CD4-positive, alpha-beta memory T cell (primary cell): Measurements from ENCODE around the gene SYNGAP1. TPM values are rescaled to one million over a fixed set of nuclear protein-coding genes. Genes with fewer than 3 reads are reported as not detected.

Experiments
- CTCF ChIA-PET: fragments of 350-600 bp; sonication (Branson Sonifier 250); formaldehyde crosslinking; loops from one replicate; lab custom pipeline; 2021; ENCODE audit warnings: inconsistent platforms; ENCODE audit not compliant: partially characterized antibody; lab: Charles Lee
- POLR2A ChIA-PET: fragments of 350-600 bp; sonication (Branson Sonifier 250); formaldehyde crosslinking; loops from one replicate; lab custom pipeline; 2021; ENCODE audit not compliant: partially characterized antibody; lab: Charles Lee
- DNase-seq, 5 donors: peaks; one replicate each; pipeline versions ENCODE4 v3.0.0 to v3.0.0-alpha.2; 2020 to 2022; ENCODE audit warnings: mixed read lengths in 1 of 5
- H3K27ac ChIP-seq: one replicate; pipeline ENCODE4 v1.7.0; 2013; ENCODE audit warnings: low read depth, low read length
- H3K27me3 ChIP-seq: 2 replicates; pipeline ENCODE4 v1.7.0; 2013; ENCODE audit warnings: mild to moderate bottlenecking, low read length, moderate library complexity; ENCODE audit not compliant: insufficient read depth
- H3K36me3 ChIP-seq: 2 replicates; pipeline ENCODE4 v1.7.0; 2013; ENCODE audit warnings: mild to moderate bottlenecking, low read length, moderate library complexity; ENCODE audit not compliant: insufficient read depth
- H3K4me1 ChIP-seq: 2 replicates; pipeline ENCODE4 v1.7.0; 2013; ENCODE audit warnings: mild to moderate bottlenecking, low read length, moderate library complexity; ENCODE audit not compliant: insufficient read depth
- H3K4me3 ChIP-seq, 2 donors: one replicate each; pipeline ENCODE4 v1.7.0; 2013; ENCODE audit warnings: low read length in 2 of 2, mild to moderate bottlenecking in 1 of 2
- H3K9me3 ChIP-seq, 2 donors: one replicate each; pipeline ENCODE4 v1.7.0; 2013; ENCODE audit warnings: low read length in 2 of 2, control low read depth in 1 of 2; ENCODE audit not compliant: control insufficient read depth in 1 of 2
- H3K27ac Mint-ChIP-seq, 7 donors: one replicate each; pipeline ENCODE4 v1.8.0; 2020 to 2021; ENCODE audit warnings: mixed read lengths in 7 of 7, mild to moderate bottlenecking in 6 of 7, inconsistent platforms in 3 of 7, moderate library complexity in 3 of 7
- H3K27me3 Mint-ChIP-seq, 2 donors: one replicate each; pipeline ENCODE4 v1.8.0; 2020 to 2021; ENCODE audit warnings: mixed read lengths in 2 of 2
- H3K36me3 Mint-ChIP-seq, 2 donors: one replicate each; pipeline ENCODE4 v1.8.0; 2020 to 2021; ENCODE audit warnings: mixed read lengths in 2 of 2, inconsistent platforms in 1 of 2, mild to moderate bottlenecking in 1 of 2
- H3K4me1 Mint-ChIP-seq, 4 donors: one replicate each; pipeline ENCODE4 v1.8.0; 2020 to 2021; ENCODE audit warnings: mixed read lengths in 4 of 4, mild to moderate bottlenecking in 1 of 4
- H3K4me3 Mint-ChIP-seq, 8 donors: one replicate each; pipeline ENCODE4 v1.8.0; 2020 to 2021; ENCODE audit warnings: mixed read lengths in 8 of 8, mild to moderate bottlenecking in 7 of 8, moderate library complexity in 6 of 8, inconsistent platforms in 3 of 8
- H3K9me3 Mint-ChIP-seq, 8 donors: one replicate each; pipeline ENCODE4 v1.8.0; 2020 to 2021; ENCODE audit warnings: mixed read lengths in 8 of 8, mild to moderate bottlenecking in 5 of 8, inconsistent platforms in 3 of 8, moderate library complexity in 1 of 8
- intact Hi-C: fragments of 100-400 bp; cut with micrococcal nuclease; formaldehyde crosslinking; loops from one replicate; pipeline ENCODE4 v1.15.1; 2023
- polyA plus RNA-seq, 2 donors: library from polyadenylated mRNA; unstranded; fragments of 300-500 nt; fragmentation: Illumina TruSeq; gene quantifications; one replicate each; pipeline ENCODE4 v1.2.3, GENCODE V29; 2021
- total RNA-seq, 2 experiments: library from RNA; stranded (reverse); gene quantifications; one replicate each; pipeline ENCODE4 v1.2.3, GENCODE V29; 2021

The SYNGAP1 gene
- total and polyA plus RNA-seq, 4 experiments from 2014 or later: 1.9 to 48.0 (median 47.8) TPM; not detected in 1

- Mint-ChIP-seq H3K4me3 (no peak overlapping the region), H3K27me3 (no peaks in the 10 kb centered on the region), H3K4me1 (peaks cover 6 to 13% (median 8%) of the 10 kb centered on the region in 4 donors), H3K27ac (no peak overlapping the region), H3K36me3 (peaks cover 47 to 76% of the 10 kb centered on the region in 2 donors), H3K9me3 (peaks cover 0 to 2% (median 0%) of the 10 kb centered on the region in 8 donors)
- Histone ChIP-seq H3K27ac (no peak overlapping the region), H3K27me3 (no peaks in the 10 kb centered on the region), H3K36me3 (peaks cover 57% of the 10 kb centered on the region), H3K4me1 (no peaks in the 10 kb centered on the region), H3K9me3 (no peaks in the 10 kb centered on the region), H3K4me3 (no peak overlapping the region)
- no peak for DNase-seq
- intact Hi-C loops: no loop called here
- ChIA-PET POLR2A (interaction anchor here (1.0 kb wide), 1 partner anchor 16 kb away, joined by 3 read pairs; the partner anchor contains the start of gene ZBTB9), CTCF (no interaction called here)
These were observed 17.8 kb downstream of the SYNGAP1 start for GRCh38 chr6:33437666-33438065.

GRCh38 chr6:33438978-33439594 is 19.2 kb downstream of the SYNGAP1 start:
- peaks cover 47 to 71% of the 10 kb centered on the region in 2 donors for H3K36me3 Mint-ChIP-seq
- peaks cover 0 to 2% (median 0%) of the 10 kb centered on the region in 8 donors for H3K9me3 Mint-ChIP-seq
- CTCF ChIA-PET: no interaction called here

GRCh38 chr6:33439956-33440648 is 20.2 kb downstream of the SYNGAP1 start:
- CTCF ChIA-PET: interaction anchor here (0.7 kb wide), 1 partner anchor 11 kb away, joined by 3 read pairs; no protein-coding TSS in a partner anchor
- H3K9me3 Mint-ChIP-seq: peaks cover 0 to 2% (median 0%) of the 10 kb centered on the region in 8 donors
- H3K4me1 Mint-ChIP-seq: peaks cover 0 to 4% (median under 1%) of the 10 kb centered on the region in 4 donors
- Histone ChIP-seq H3K27ac (no peak overlapping the region), H3K27me3 (no peaks in the 10 kb centered on the region), H3K9me3 (no peaks in the 10 kb centered on the region), H3K4me3 (no peak overlapping the region), H3K36me3 (peaks cover 66% of the 10 kb centered on the region), H3K4me1 (no peaks in the 10 kb centered on the region)
- DNase-seq: no peak
- H3K27me3 Mint-ChIP-seq: no peaks in the 10 kb centered on the region
- H3K4me3 Mint-ChIP-seq: no peak overlapping the region
- H3K36me3 Mint-ChIP-seq: peaks cover 47 to 75% of the 10 kb centered on the region in 2 donors
- intact Hi-C loops: no loop called here
- H3K27ac Mint-ChIP-seq: peak overlapping the region in 4 of 7 donors; percentile 16 to 86 (median 80)
- POLR2A ChIA-PET: interaction anchor here (0.7 kb wide), 1 partner anchor 10 kb away, joined by 4 read pairs; no protein-coding TSS in a partner anchor

More at GRCh38 chr6:33438978-33439594, 19.2 kb downstream of the SYNGAP1 start:
- H3K27ac ChIP-seq: no peak overlapping the region
- no peak for DNase-seq
- H3K9me3 ChIP-seq: no peaks in the 10 kb centered on the region
- intact Hi-C loops: no loop called here
- Mint-ChIP-seq H3K27ac (peak overlapping the region in 5 of 7 donors; percentile 5 to 87 (median 79)), H3K4me3 (no peak overlapping the region), H3K27me3 (no peaks in the 10 kb centered on the region), H3K4me1 (peaks cover 0 to 5% (median under 1%) of the 10 kb centered on the region in 4 donors)
- H3K4me1 ChIP-seq: no peaks in the 10 kb centered on the region
- no peak overlapping the region for H3K4me3 ChIP-seq
- POLR2A ChIA-PET: interaction anchor here (0.7 to 0.9 kb wide), 3 partner anchors 8 to 16 kb away, joined by 3 to 4 read pairs (median 3); partner anchors contain the start of gene ZBTB9
- H3K27me3 ChIP-seq: no peaks in the 10 kb centered on the region
- H3K36me3 ChIP-seq: peaks cover 64% of the 10 kb centered on the region

GRCh38 chr6:33440649-33441309 is 20.9 kb downstream of the SYNGAP1 start:
- Mint-ChIP-seq H3K9me3 (peaks cover 0 to 2% (median 0%) of the 10 kb centered on the region in 8 donors), H3K27ac (peak overlapping the region in 2 of 7 donors; percentile 29 to 74), H3K4me1 (peaks cover 0 to 4% (median under 1%) of the 10 kb centered on the region in 4 donors), H3K36me3 (peaks cover 41 to 71% of the 10 kb centered on the region in 2 donors), H3K4me3 (no peak overlapping the region), H3K27me3 (no peaks in the 10 kb centered on the region)
- ChIA-PET POLR2A (interaction anchor here (0.9 to 1.4 kb wide), 2 partner anchors 10 to 15 kb away, joined by 3 to 6 read pairs; no protein-coding TSS in a partner anchor), CTCF (interaction anchor here (0.7 to 1.1 kb wide), 2 partner anchors 12 to 50 kb away, joined by 3 to 6 read pairs; no protein-coding TSS in a partner anchor)
- Histone ChIP-seq H3K9me3 (no peaks in the 10 kb centered on the region), H3K36me3 (peaks cover 59% of the 10 kb centered on the region), H3K4me3 (no peak overlapping the region), H3K27me3 (no peaks in the 10 kb centered on the region), H3K4me1 (no peaks in the 10 kb centered on the region), H3K27ac (no peak overlapping the region)
- no peak for DNase-seq
- intact Hi-C loops: no loop called here

- CTCF ChIA-PET: interaction anchor here (1.1 kb wide), 1 partner anchor 51 kb away, joined by 6 read pairs; no protein-coding TSS in a partner anchor
- Histone ChIP-seq H3K9me3 (no peaks in the 10 kb centered on the region), H3K36me3 (peaks cover 57% of the 10 kb centered on the region), H3K4me3 (no peak overlapping the region), H3K27me3 (no peaks in the 10 kb centered on the region), H3K27ac (no peak overlapping the region), H3K4me1 (no peaks in the 10 kb centered on the region)
- Mint-ChIP-seq H3K4me3 (no peak overlapping the region), H3K27me3 (no peaks in the 10 kb centered on the region), H3K9me3 (peaks cover 0 to 2% (median 0%) of the 10 kb centered on the region in 8 donors), H3K36me3 (peaks cover 40 to 71% of the 10 kb centered on the region in 2 donors), H3K4me1 (peaks cover 0 to 4% (median under 1%) of the 10 kb centered on the region in 4 donors), H3K27ac (peak overlapping the region in 2 of 7 donors; percentile 29 to 42)
- DNase-seq: no peak
- POLR2A ChIA-PET: interaction anchor here (0.9 to 1.4 kb wide), 2 partner anchors 10 to 15 kb away, joined by 3 to 6 read pairs; no protein-coding TSS in a partner anchor
- intact Hi-C loops: no loop called here
These were observed 21.6 kb downstream of the SYNGAP1 start for GRCh38 chr6:33441457-33441856.

- peaks cover 49% of the 10 kb centered on the region for H3K36me3 ChIP-seq
- H3K36me3 Mint-ChIP-seq: peaks cover 35 to 63% of the 10 kb centered on the region in 2 donors
- DNase-seq: no peak
These were observed 22.4 kb downstream of the SYNGAP1 start for GRCh38 chr6:33442283-33442682.

More at GRCh38 chr6:33442283-33442682, 22.4 kb downstream of the SYNGAP1 start:
- intact Hi-C loops: no loop called here
- no peak overlapping the region for H3K4me3 ChIP-seq
- ChIA-PET CTCF (no interaction called here), POLR2A (no interaction called here)
- H3K27me3 ChIP-seq: no peaks in the 10 kb centered on the region
- H3K27me3 Mint-ChIP-seq: no peaks in the 10 kb centered on the region
- H3K9me3 Mint-ChIP-seq: peaks cover 0 to 2% (median 0%) of the 10 kb centered on the region in 8 donors
- peak overlapping the region in 3 of 7 donors; percentile 9 to 92 (median 42) for H3K27ac Mint-ChIP-seq
- H3K9me3 ChIP-seq: no peaks in the 10 kb centered on the region
- no peaks in the 10 kb centered on the region for H3K4me1 ChIP-seq
- no peak overlapping the region for H3K27ac ChIP-seq
- H3K4me1 Mint-ChIP-seq: peaks cover 0 to 4% (median 1%) of the 10 kb centered on the region in 4 donors
- no peak overlapping the region for H3K4me3 Mint-ChIP-seq
